Measurements from ENCODE around the gene STRN3. TPM values are rescaled to one million over a fixed set of nuclear protein-coding genes. Genes with fewer than 3 reads are reported as not detected.
"Not testable (repeated sequence)": the region's sequence is repeated elsewhere in the genome, so short reads cannot be mapped to it uniquely, and the experiment has no call there.

Gene STRN3
- total RNA-seq, 4 donors from 2014 or later = 11.6 to 47.7 (median 38.9) TPM

- intact Hi-C loops (cut with DNase I) = no loop called here
- Histone ChIP-seq H3K36me3 (no peaks in the 10 kb centered on the region), H3K4me1 (peaks cover 0 to 10% (median 0%) of the 10 kb centered on the region in 3 donors), H3K27me3 (no peaks in the 10 kb centered on the region), H3K27ac (no peak overlapping the region), H3K4me3 (no peak overlapping the region), H3K9me3 (no peaks in the 10 kb centered on the region)
- 92% methylated on average over 6 to 8 of the region's 8 CpGs for WGBS, 2 donors
- no peak for DNase-seq
- no peak for TF ChIP-seq POLR2A (IDR thresholded peaks at IDR 0.05)
- TF ChIP-seq, protein P1, sequence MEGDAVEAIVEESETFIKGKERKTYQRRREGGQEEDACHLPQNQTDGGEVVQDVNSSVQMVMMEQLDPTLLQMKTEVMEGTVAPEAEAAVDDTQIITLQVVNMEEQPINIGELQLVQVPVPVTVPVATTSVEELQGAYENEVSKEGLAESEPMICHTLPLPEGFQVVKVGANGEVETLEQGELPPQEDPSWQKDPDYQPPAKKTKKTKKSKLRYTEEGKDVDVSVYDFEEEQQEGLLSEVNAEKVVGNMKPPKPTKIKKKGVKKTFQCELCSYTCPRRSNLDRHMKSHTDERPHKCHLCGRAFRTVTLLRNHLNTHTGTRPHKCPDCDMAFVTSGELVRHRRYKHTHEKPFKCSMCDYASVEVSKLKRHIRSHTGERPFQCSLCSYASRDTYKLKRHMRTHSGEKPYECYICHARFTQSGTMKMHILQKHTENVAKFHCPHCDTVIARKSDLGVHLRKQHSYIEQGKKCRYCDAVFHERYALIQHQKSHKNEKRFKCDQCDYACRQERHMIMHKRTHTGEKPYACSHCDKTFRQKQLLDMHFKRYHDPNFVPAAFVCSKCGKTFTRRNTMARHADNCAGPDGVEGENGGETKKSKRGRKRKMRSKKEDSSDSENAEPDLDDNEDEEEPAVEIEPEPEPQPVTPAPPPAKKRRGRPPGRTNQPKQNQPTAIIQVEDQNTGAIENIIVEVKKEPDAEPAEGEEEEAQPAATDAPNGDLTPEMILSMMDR (IDR thresholded peaks at IDR 0.05) = no peak
Observed at GRCh38 chr14:31045501-31046080, 19.4 kb upstream of the STRN3 start.

- no peak overlapping the region for H3K27ac ChIP-seq
- H3K36me3 ChIP-seq = no peaks in the 10 kb centered on the region
- intact Hi-C loops (cut with DNase I) = no loop called here
- 45 to 51% methylated on average over 3 of the region's 3 CpGs for WGBS, 2 donors
- TF ChIP-seq, protein P1 (IDR thresholded peaks at IDR 0.05) = no peak
- TF ChIP-seq POLR2A (IDR thresholded peaks at IDR 0.05) = no peak
- no peaks in the 10 kb centered on the region for H3K27me3 ChIP-seq
- no peak for DNase-seq
- H3K4me1 ChIP-seq = peaks cover 0 to 12% (median 0%) of the 10 kb centered on the region in 3 donors
- no peaks in the 10 kb centered on the region for H3K9me3 ChIP-seq
- no peak overlapping the region for H3K4me3 ChIP-seq
Observed at GRCh38 chr14:31043379-31043778, 17.2 kb upstream of the STRN3 start.

DNA sequence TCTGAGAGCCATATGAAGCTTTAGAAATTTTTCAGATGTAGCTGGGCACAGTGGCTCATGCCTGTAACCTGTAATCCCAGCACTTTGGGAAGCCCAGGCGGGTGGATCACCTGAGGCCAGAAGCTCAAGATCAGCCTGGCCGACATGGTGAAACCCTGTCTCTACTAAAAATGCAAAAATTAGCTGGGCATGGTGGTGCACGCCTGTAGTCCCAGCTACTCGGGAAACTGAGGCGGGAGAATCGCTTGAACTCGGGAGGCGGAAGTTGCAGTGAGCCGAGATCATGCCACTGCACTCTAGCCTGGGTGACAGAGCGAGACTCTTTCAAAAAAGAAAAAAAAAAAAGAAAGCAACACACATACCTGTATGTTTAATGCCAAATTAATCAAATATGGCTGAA is 16.7 kb upstream of the STRN3 start:
- H3K27me3 ChIP-seq; H3K27ac ChIP-seq; DNase-seq; H3K9me3 ChIP-seq; H3K36me3 ChIP-seq; intact Hi-C loops (cut with DNase I); H3K4me3 ChIP-seq: not testable (repeated sequence)
- WGBS, 2 donors = 47 to 63% methylated on average over 5 to 10 of the region's 10 CpGs
- peaks cover 0 to 13% (median 0%) of the 10 kb centered on the region in 3 donors for H3K4me1 ChIP-seq

GRCh38 chr14:31042300-31042699 is 16.1 kb upstream of the STRN3 start:
- Histone ChIP-seq H3K4me1 (peaks cover 0 to 14% (median 0%) of the 10 kb centered on the region in 3 donors), H3K27me3 (no peaks in the 10 kb centered on the region), H3K27ac (no peak overlapping the region), H3K36me3 (no peaks in the 10 kb centered on the region), H3K9me3 (no peaks in the 10 kb centered on the region), H3K4me3 (no peak overlapping the region)
- no peak for DNase-seq
- intact Hi-C loops (cut with DNase I) = no loop called here
- WGBS, 2 donors = 95 to 96% methylated on average over 1 of the region's 1 CpG
- TF ChIP-seq, protein P1 (IDR thresholded peaks at IDR 0.05) = no peak
- TF ChIP-seq POLR2A (IDR thresholded peaks at IDR 0.05) = no peak

- Histone ChIP-seq H3K4me3 (no peak overlapping the region), H3K4me1 (peaks cover 0 to 20% (median 6%) of the 10 kb centered on the region in 3 donors), H3K27me3 (no peaks in the 10 kb centered on the region), H3K36me3 (no peaks in the 10 kb centered on the region), H3K9me3 (no peaks in the 10 kb centered on the region), H3K27ac (peak overlapping the region in 1 of 4 donors; percentile 23)
- intact Hi-C loops (cut with DNase I) = no loop called here
- no peak for TF ChIP-seq POLR2A (IDR thresholded peaks at IDR 0.05)
- no peak for DNase-seq
- WGBS, 2 donors = 39 to 44% methylated on average over 2 of the region's 3 CpGs
Observed at GRCh38 chr14:31038521-31039166, 12.5 kb upstream of the STRN3 start.

GRCh38 chr14:31037709-31038221 is 11.6 kb upstream of the STRN3 start:
- DNase-seq = no peak
- H3K4me1 ChIP-seq = peaks cover 0 to 29% (median 12%) of the 10 kb centered on the region in 3 donors
- intact Hi-C loops (cut with DNase I) = no loop called here
- no peaks in the 10 kb centered on the region for H3K9me3 ChIP-seq
- WGBS, 2 donors = 72 to 73% methylated on average over 1 of the region's 1 CpG
- TF ChIP-seq, protein P1 (IDR thresholded peaks at IDR 0.05) = no peak
- TF ChIP-seq POLR2A (IDR thresholded peaks at IDR 0.05) = no peak
- no peaks in the 10 kb centered on the region for H3K27me3 ChIP-seq
- H3K36me3 ChIP-seq = no peaks in the 10 kb centered on the region
- no peak overlapping the region for H3K4me3 ChIP-seq
- H3K27ac ChIP-seq = peak overlapping the region in 1 of 4 donors; percentile 23

All from esophagus squamous epithelium (tissue), 5 donors.